Lung (tissue), 12 donors: ENCODE data around the gene SPATA31C1. TPM values are rescaled to one million over a fixed set of nuclear protein-coding genes. Genes with fewer than 3 reads are reported as not detected.

Experiments used
- ATAC-seq: fragments of 200-7000 bp; cut with Tn5 transposase; one replicate; pipeline ENCODE4 v1.9.1; 2020; ENCODE audit warnings: moderate number of reproducible peaks; ENCODE audit not compliant: insufficient read depth, low FRiP score
- DNase-seq, 3 donors: peaks; one replicate each; pipeline ENCODE4 v3.0.0-alpha.2; 2013 to 2017
- H3K27ac ChIP-seq, 2 donors: one replicate each; pipeline ENCODE4 v1.5.1; 2013; ENCODE audit warnings: mild to moderate bottlenecking in 2 of 2, moderate library complexity in 2 of 2, control low read depth in 1 of 2, inconsistent platforms in 1 of 2, low read depth in 1 of 2, low read length in 1 of 2
- H3K27me3 ChIP-seq, 3 donors: one replicate each; pipeline ENCODE4 v1.5.1; 2013; ENCODE audit warnings: low read length in 2 of 3; ENCODE audit not compliant: control insufficient read depth in 3 of 3, insufficient read depth in 3 of 3
- H3K36me3 ChIP-seq, 4 donors: one replicate each; pipeline ENCODE4 v1.5.1; 2013; ENCODE audit warnings: low read length in 4 of 4, mild to moderate bottlenecking in 1 of 4, moderate library complexity in 1 of 4; ENCODE audit not compliant: control insufficient read depth in 4 of 4, insufficient read depth in 4 of 4
- H3K4me1 ChIP-seq, 5 donors: one replicate each; pipeline ENCODE4 v1.5.1; 2013; ENCODE audit warnings: low read length in 5 of 5, mild to moderate bottlenecking in 2 of 5, moderate library complexity in 1 of 5; ENCODE audit not compliant: control insufficient read depth in 5 of 5, insufficient read depth in 5 of 5
- H3K4me3 ChIP-seq: one replicate; pipeline ENCODE4 v1.5.1; 2013; ENCODE audit warnings: mild to moderate bottlenecking, control low read depth, moderate library complexity
- H3K9ac ChIP-seq, 2 donors: one replicate each; pipeline ENCODE4 v1.5.1; 2013; ENCODE audit warnings: low read length in 2 of 2, control low read depth in 1 of 2; ENCODE audit not compliant: insufficient read depth in 1 of 2
- H3K9me3 ChIP-seq, 4 donors: one replicate each; pipeline ENCODE4 v1.5.1; 2013; ENCODE audit warnings: low read length in 3 of 4, mild to moderate bottlenecking in 1 of 4, moderate library complexity in 1 of 4; ENCODE audit not compliant: control insufficient read depth in 4 of 4, insufficient read depth in 3 of 4
- WGBS, 2 donors: extraction: QIAGEN DNeasy Blood & Tissue Kit; methylation state at CpG; one replicate each; pipeline ENCODE4 v1.1.7; 2013; 5-methylcytosine and 5-hydroxymethylcytosine counted together
- polyA plus RNA-seq, 2 donors: library from polyadenylated mRNA; stranded (reverse); fragments of 200-250 nt; gene quantifications; one replicate each; pipeline ENCODE4 v1.2.1, GENCODE V29; 2013
- total RNA-seq, 2 donors: library from RNA; depleted of rRNA in 1 of 2; stranded (reverse); fragments of >200 nt in 1 of 2; gene quantifications; one replicate each; pipeline ENCODE4 v1.2.1, GENCODE V29; 2014 to 2021
- TF ChIP-seq, protein P1 (sequence below): IDR thresholded peaks from 2 replicates; pipeline ENCODE4 v1.5.1; 2012; ENCODE audit warnings: mild to moderate bottlenecking; ENCODE audit errors: control extremely low read depth, extremely low read depth
- donor health status: control.
- donor health status: control.
- donor health status: Bipolar disorder and iron deficiency.
- donor health status: healthy.
- donor health status: DM: yes; HTN: yes; CAD: no.

The SPATA31C1 gene
- total and polyA plus RNA-seq, 4 donors: not detected

DNA sequence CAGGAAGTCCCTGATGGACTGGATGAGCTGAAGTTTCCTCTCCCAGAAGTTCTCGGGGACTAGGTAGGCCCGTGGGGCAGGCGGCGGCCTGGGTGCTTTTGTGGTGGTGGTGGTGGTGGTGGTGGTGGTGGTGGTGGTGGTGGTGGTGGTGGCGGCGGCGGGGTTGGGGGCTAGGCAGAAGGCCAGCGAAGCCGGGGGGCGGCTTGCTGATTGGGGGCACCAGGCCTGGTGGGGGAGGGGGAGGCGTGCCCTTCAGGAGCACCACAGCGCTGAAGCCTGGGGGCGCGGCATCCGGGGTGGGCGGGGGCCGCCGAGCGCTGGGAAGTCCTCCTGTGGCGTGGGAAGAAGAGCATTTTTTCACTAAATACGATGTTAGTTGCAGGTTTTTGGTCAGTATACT is 26.9 kb downstream of the SPATA31C1 start:
- H3K27me3 ChIP-seq: no peaks in the 10 kb centered on the region
- WGBS, 2 donors: 20 to 56% methylated on average over 17 to 21 of the region's 21 CpGs
- no peaks in the 10 kb centered on the region for H3K9me3 ChIP-seq
- no peak overlapping the region for H3K4me3 ChIP-seq
- H3K36me3 ChIP-seq: no peaks in the 10 kb centered on the region
- H3K4me1 ChIP-seq: peaks cover 0 to 2% (median 0%) of the 10 kb centered on the region in 5 donors
- H3K27ac ChIP-seq: no peak overlapping the region
- H3K9ac ChIP-seq: no peak overlapping the region
- ATAC-seq (no peak), DNase-seq (no peak)
- TF ChIP-seq, protein P1, sequence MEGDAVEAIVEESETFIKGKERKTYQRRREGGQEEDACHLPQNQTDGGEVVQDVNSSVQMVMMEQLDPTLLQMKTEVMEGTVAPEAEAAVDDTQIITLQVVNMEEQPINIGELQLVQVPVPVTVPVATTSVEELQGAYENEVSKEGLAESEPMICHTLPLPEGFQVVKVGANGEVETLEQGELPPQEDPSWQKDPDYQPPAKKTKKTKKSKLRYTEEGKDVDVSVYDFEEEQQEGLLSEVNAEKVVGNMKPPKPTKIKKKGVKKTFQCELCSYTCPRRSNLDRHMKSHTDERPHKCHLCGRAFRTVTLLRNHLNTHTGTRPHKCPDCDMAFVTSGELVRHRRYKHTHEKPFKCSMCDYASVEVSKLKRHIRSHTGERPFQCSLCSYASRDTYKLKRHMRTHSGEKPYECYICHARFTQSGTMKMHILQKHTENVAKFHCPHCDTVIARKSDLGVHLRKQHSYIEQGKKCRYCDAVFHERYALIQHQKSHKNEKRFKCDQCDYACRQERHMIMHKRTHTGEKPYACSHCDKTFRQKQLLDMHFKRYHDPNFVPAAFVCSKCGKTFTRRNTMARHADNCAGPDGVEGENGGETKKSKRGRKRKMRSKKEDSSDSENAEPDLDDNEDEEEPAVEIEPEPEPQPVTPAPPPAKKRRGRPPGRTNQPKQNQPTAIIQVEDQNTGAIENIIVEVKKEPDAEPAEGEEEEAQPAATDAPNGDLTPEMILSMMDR: no peak

DNA sequence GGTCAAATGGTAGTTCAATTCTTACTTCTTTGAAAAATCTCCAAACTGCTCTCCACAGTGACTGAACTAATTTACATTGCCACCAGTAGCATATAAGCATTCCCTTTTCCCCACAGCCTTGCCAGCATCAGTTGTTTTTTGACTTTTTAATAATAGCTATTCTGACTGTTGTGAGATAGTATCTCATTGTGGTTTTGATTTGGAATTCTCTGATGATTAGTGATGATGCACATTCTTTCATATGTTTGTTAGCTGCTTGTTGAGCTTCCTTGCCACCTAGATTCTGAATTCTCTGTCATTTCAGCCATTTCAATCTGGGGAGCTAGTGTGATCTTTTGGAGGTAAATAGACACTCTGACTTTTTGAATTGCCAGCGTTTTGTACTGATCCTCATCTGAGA is 32.5 kb downstream of the SPATA31C1 start:
- WGBS, 2 donors: 78 to 97% methylated on average over 1 of the region's 1 CpG
- no peak for ATAC-seq

DNA sequence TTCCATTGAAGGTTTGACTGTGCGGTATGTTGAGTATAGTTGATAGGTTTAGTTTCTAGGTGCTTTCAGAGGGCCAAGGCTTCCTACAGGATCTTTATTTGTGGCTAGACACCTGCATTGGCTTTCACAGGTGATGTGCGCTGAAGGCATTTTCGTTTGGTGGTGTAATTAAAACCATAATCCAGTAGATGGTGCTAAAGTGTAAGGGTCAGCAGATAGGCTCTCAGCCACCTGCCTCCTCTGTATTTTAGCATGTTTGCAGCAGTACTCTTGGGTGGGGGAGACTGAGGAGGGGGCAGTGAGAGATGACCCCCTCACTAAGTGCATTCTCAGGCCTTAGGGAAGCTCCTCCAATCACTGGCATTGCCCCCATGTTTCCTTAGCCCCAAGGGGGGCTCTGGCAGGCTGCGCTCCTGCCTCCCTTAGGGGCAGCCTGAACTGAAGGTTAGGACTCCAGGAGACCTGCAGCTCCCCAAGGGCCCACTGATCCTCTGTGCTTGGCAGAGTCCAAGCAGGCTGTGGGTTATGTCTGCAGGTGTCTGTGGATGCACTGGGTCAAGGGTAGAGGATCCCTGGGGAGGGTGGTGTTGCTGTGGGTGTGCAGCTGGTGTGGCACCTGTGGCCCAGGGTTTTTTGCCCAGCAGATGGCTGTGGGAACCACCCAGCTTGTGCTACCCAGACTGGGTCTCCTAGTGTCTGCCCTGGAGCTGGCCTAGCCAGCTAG is 33.2 kb downstream of the SPATA31C1 start:
- 72 to 78% methylated on average over 4 of the region's 4 CpGs for WGBS, 2 donors
- H3K27me3 ChIP-seq: no peaks in the 10 kb centered on the region
- no peak overlapping the region for H3K9ac ChIP-seq
- H3K4me3 ChIP-seq: no peak overlapping the region
- ATAC-seq: no peak
- no peaks in the 10 kb centered on the region for H3K4me1 ChIP-seq
- peak in 1 of 3 donors; percentile 16 for DNase-seq
- H3K9me3 ChIP-seq: no peaks in the 10 kb centered on the region
- TF ChIP-seq, protein P1: no peak
- H3K36me3 ChIP-seq: no peaks in the 10 kb centered on the region
- H3K27ac ChIP-seq: no peak overlapping the region

More for the DNA sequence above, 32.5 kb downstream of the SPATA31C1 start:
- TF ChIP-seq, protein P1: no peak
- H3K36me3 ChIP-seq: no peaks in the 10 kb centered on the region
- DNase-seq: no peak
- no peak overlapping the region for H3K9ac ChIP-seq
- H3K9me3 ChIP-seq: no peaks in the 10 kb centered on the region
- no peaks in the 10 kb centered on the region for H3K27me3 ChIP-seq
- H3K4me3 ChIP-seq: no peak overlapping the region
- H3K27ac ChIP-seq: no peak overlapping the region
- no peaks in the 10 kb centered on the region for H3K4me1 ChIP-seq
